ENCODE results near the gene FAM98B. TPM values are rescaled to one million over a fixed set of nuclear protein-coding genes. Genes with fewer than 3 reads are reported as not detected.
A peak's percentile ranks its signal among the peaks of the same experiment; 100 is the strongest.

FAM98B gene
- total and polyA plus RNA-seq, 4 donors = 9.6 to 33.4 (median 19.9) TPM

GRCh38 chr15:38521316-38521715, 67.4 kb downstream of the FAM98B start:
- intact Hi-C loops (cut with DNase I) = no loop called here
- ATAC-seq (ENCODE audit: low FRiP score) (no peak), DNase-seq (no peak)
- Histone ChIP-seq H3K4me3 (ENCODE audit: low read length in 2 of 2) (no peak overlapping the region), H3K27ac (ENCODE audit: low read depth in 1 of 2, low read length in 2 of 2) (no peak overlapping the region), H3K36me3 (ENCODE audit: control insufficient read depth in 1 of 2, insufficient read depth in 2 of 2, low read length in 1 of 2) (no peaks in the 10 kb centered on the region), H3K4me1 (ENCODE audit: control insufficient read depth in 1 of 2, insufficient read depth in 2 of 2, low read length in 2 of 2) (no peaks in the 10 kb centered on the region), H3K9me3 (ENCODE audit: control insufficient read depth, low read length) (no peaks in the 10 kb centered on the region), H3K27me3 (ENCODE audit: control insufficient read depth in 1 of 2, insufficient read depth in 2 of 2, low read length in 1 of 2) (no peaks in the 10 kb centered on the region)
- WGBS, 2 donors = 54 to 58% methylated on average over 5 of the region's 5 CpGs

GRCh38 chr15:38522922-38523321, 69.0 kb downstream of the FAM98B start:
- H3K27me3 ChIP-seq (ENCODE audit: control insufficient read depth in 1 of 2, insufficient read depth in 2 of 2, low read length in 1 of 2) = no peaks in the 10 kb centered on the region
- H3K4me1 ChIP-seq (ENCODE audit: control insufficient read depth in 1 of 2, insufficient read depth in 2 of 2, low read length in 2 of 2) = no peaks in the 10 kb centered on the region
- no peak overlapping the region for H3K4me3 ChIP-seq (ENCODE audit: low read length in 2 of 2)
- ATAC-seq (ENCODE audit: low FRiP score) = no peak
- DNase-seq = no peak
- 88 to 91% methylated on average over 4 of the region's 4 CpGs for WGBS, 2 donors
- no peaks in the 10 kb centered on the region for H3K36me3 ChIP-seq (ENCODE audit: control insufficient read depth in 1 of 2, insufficient read depth in 2 of 2, low read length in 1 of 2)
- no peaks in the 10 kb centered on the region for H3K9me3 ChIP-seq (ENCODE audit: control insufficient read depth, low read length)
- no peak overlapping the region for H3K27ac ChIP-seq (ENCODE audit: low read depth in 1 of 2, low read length in 2 of 2)
- intact Hi-C loops (cut with DNase I) = no loop called here

GRCh38 chr15:38524156-38524555, 70.2 kb downstream of the FAM98B start:
- Histone ChIP-seq H3K9me3 (ENCODE audit: control insufficient read depth, low read length) (no peaks in the 10 kb centered on the region), H3K27me3 (ENCODE audit: control insufficient read depth in 1 of 2, insufficient read depth in 2 of 2, low read length in 1 of 2) (no peaks in the 10 kb centered on the region), H3K4me3 (ENCODE audit: low read length in 2 of 2) (no peak overlapping the region), H3K27ac (ENCODE audit: low read depth in 1 of 2, low read length in 2 of 2) (no peak overlapping the region), H3K36me3 (ENCODE audit: control insufficient read depth in 1 of 2, insufficient read depth in 2 of 2, low read length in 1 of 2) (no peaks in the 10 kb centered on the region), H3K4me1 (ENCODE audit: control insufficient read depth in 1 of 2, insufficient read depth in 2 of 2, low read length in 2 of 2) (no peaks in the 10 kb centered on the region)
- WGBS, 2 donors = 93 to 95% methylated on average over 5 of the region's 5 CpGs
- ATAC-seq (ENCODE audit: low FRiP score) = no peak
- no peak for DNase-seq
- intact Hi-C loops (cut with DNase I) = no loop called here

- Histone ChIP-seq H3K27me3 (ENCODE audit: control insufficient read depth in 1 of 2, insufficient read depth in 2 of 2, low read length in 1 of 2) (no peaks in the 10 kb centered on the region), H3K9me3 (ENCODE audit: control insufficient read depth, low read length) (no peaks in the 10 kb centered on the region), H3K4me3 (ENCODE audit: low read length in 2 of 2) (no peak overlapping the region), H3K4me1 (ENCODE audit: control insufficient read depth in 1 of 2, insufficient read depth in 2 of 2, low read length in 2 of 2) (no peaks in the 10 kb centered on the region), H3K36me3 (ENCODE audit: control insufficient read depth in 1 of 2, insufficient read depth in 2 of 2, low read length in 1 of 2) (no peaks in the 10 kb centered on the region), H3K27ac (ENCODE audit: low read depth in 1 of 2, low read length in 2 of 2) (no peak overlapping the region)
- intact Hi-C loops (cut with DNase I) = no loop called here
- ATAC-seq (ENCODE audit: low FRiP score) (no peak), DNase-seq (no peak)
- WGBS, 2 donors = 86 to 91% methylated on average over 6 of the region's 6 CpGs
These were observed 71.6 kb downstream of the FAM98B start for GRCh38 chr15:38525489-38525888.

GRCh38 chr15:38526158-38526557, 72.2 kb downstream of the FAM98B start:
- intact Hi-C loops (cut with DNase I) = no loop called here
- ATAC-seq (ENCODE audit: low FRiP score) = no peak
- Histone ChIP-seq H3K27ac (ENCODE audit: low read depth in 1 of 2, low read length in 2 of 2) (no peak overlapping the region), H3K4me1 (ENCODE audit: control insufficient read depth in 1 of 2, insufficient read depth in 2 of 2, low read length in 2 of 2) (no peaks in the 10 kb centered on the region), H3K4me3 (ENCODE audit: low read length in 2 of 2) (no peak overlapping the region), H3K9me3 (ENCODE audit: control insufficient read depth, low read length) (no peaks in the 10 kb centered on the region), H3K27me3 (ENCODE audit: control insufficient read depth in 1 of 2, insufficient read depth in 2 of 2, low read length in 1 of 2) (no peaks in the 10 kb centered on the region), H3K36me3 (ENCODE audit: control insufficient read depth in 1 of 2, insufficient read depth in 2 of 2, low read length in 1 of 2) (no peaks in the 10 kb centered on the region)
- no peak for DNase-seq
- 93 to 95% methylated on average over 2 of the region's 2 CpGs for WGBS, 2 donors

- Histone ChIP-seq H3K4me3 (ENCODE audit: low read length in 2 of 2) (no peak overlapping the region), H3K27me3 (ENCODE audit: control insufficient read depth in 1 of 2, insufficient read depth in 2 of 2, low read length in 1 of 2) (no peaks in the 10 kb centered on the region), H3K27ac (ENCODE audit: low read depth in 1 of 2, low read length in 2 of 2) (no peak overlapping the region), H3K9me3 (ENCODE audit: control insufficient read depth, low read length) (no peaks in the 10 kb centered on the region), H3K36me3 (ENCODE audit: control insufficient read depth in 1 of 2, insufficient read depth in 2 of 2, low read length in 1 of 2) (no peaks in the 10 kb centered on the region), H3K4me1 (ENCODE audit: control insufficient read depth in 1 of 2, insufficient read depth in 2 of 2, low read length in 2 of 2) (peaks cover 0 to 1% of the 10 kb centered on the region in 2 donors)
- intact Hi-C loops (cut with DNase I) = no loop called here
- ATAC-seq (ENCODE audit: low FRiP score) (peak; percentile 46), DNase-seq (no peak)
- WGBS, 2 donors = 86 to 87% methylated on average over 1 of the region's 1 CpG
These were observed 74.4 kb downstream of the FAM98B start for GRCh38 chr15:38528294-38528693.

GRCh38 chr15:38530113-38530512, 76.2 kb downstream of the FAM98B start:
- H3K36me3 ChIP-seq (ENCODE audit: control insufficient read depth in 1 of 2, insufficient read depth in 2 of 2, low read length in 1 of 2) = no peaks in the 10 kb centered on the region
- no peak overlapping the region for H3K4me3 ChIP-seq (ENCODE audit: low read length in 2 of 2)
- DNase-seq (no peak), ATAC-seq (ENCODE audit: low FRiP score) (no peak)
- H3K27me3 ChIP-seq (ENCODE audit: control insufficient read depth in 1 of 2, insufficient read depth in 2 of 2, low read length in 1 of 2) = no peaks in the 10 kb centered on the region
- H3K4me1 ChIP-seq (ENCODE audit: control insufficient read depth in 1 of 2, insufficient read depth in 2 of 2, low read length in 2 of 2) = peaks cover 0 to 1% of the 10 kb centered on the region in 2 donors
- H3K27ac ChIP-seq (ENCODE audit: low read depth in 1 of 2, low read length in 2 of 2) = no peak overlapping the region
- intact Hi-C loops (cut with DNase I) = no loop called here
- no peaks in the 10 kb centered on the region for H3K9me3 ChIP-seq (ENCODE audit: control insufficient read depth, low read length)
- 63 to 75% methylated on average over 1 of the region's 1 CpG for WGBS, 2 donors

GRCh38 chr15:38531509-38531908, 77.6 kb downstream of the FAM98B start:
- Histone ChIP-seq H3K4me3 (ENCODE audit: low read length in 2 of 2) (no peak overlapping the region), H3K9me3 (ENCODE audit: control insufficient read depth, low read length) (no peaks in the 10 kb centered on the region), H3K4me1 (ENCODE audit: control insufficient read depth in 1 of 2, insufficient read depth in 2 of 2, low read length in 2 of 2) (peaks cover 0 to 1% of the 10 kb centered on the region in 2 donors), H3K27ac (ENCODE audit: low read depth in 1 of 2, low read length in 2 of 2) (no peak overlapping the region), H3K36me3 (ENCODE audit: control insufficient read depth in 1 of 2, insufficient read depth in 2 of 2, low read length in 1 of 2) (no peaks in the 10 kb centered on the region), H3K27me3 (ENCODE audit: control insufficient read depth in 1 of 2, insufficient read depth in 2 of 2, low read length in 1 of 2) (no peaks in the 10 kb centered on the region)
- DNase-seq (no peak), ATAC-seq (ENCODE audit: low FRiP score) (no peak)
- WGBS, 2 donors = 46 to 57% methylated on average over 4 of the region's 4 CpGs
- intact Hi-C loops (cut with DNase I) = no loop called here

- intact Hi-C loops (cut with DNase I) = no loop called here
These were observed 78.8 kb downstream of the FAM98B start for GRCh38 chr15:38532728-38533127.

More at GRCh38 chr15:38532728-38533127, 78.8 kb downstream of the FAM98B start:
- Histone ChIP-seq H3K9me3 (ENCODE audit: control insufficient read depth, low read length) (no peaks in the 10 kb centered on the region), H3K4me3 (ENCODE audit: low read length in 2 of 2) (no peak overlapping the region), H3K36me3 (ENCODE audit: control insufficient read depth in 1 of 2, insufficient read depth in 2 of 2, low read length in 1 of 2) (no peaks in the 10 kb centered on the region), H3K27ac (ENCODE audit: low read depth in 1 of 2, low read length in 2 of 2) (no peak overlapping the region), H3K4me1 (ENCODE audit: control insufficient read depth in 1 of 2, insufficient read depth in 2 of 2, low read length in 2 of 2) (peaks cover 0 to 1% of the 10 kb centered on the region in 2 donors), H3K27me3 (ENCODE audit: control insufficient read depth in 1 of 2, insufficient read depth in 2 of 2, low read length in 1 of 2) (no peaks in the 10 kb centered on the region)
- WGBS, 2 donors = 87 to 88% methylated on average over 3 of the region's 3 CpGs
- no peak for ATAC-seq (ENCODE audit: low FRiP score)
- DNase-seq = no peak
